Liver (tissue), 9 donors: ENCODE measurements around the gene CFAP221. TPM values are rescaled to one million over a fixed set of nuclear protein-coding genes. Genes with fewer than 3 reads are reported as not detected.

Experiments used
- DNase-seq: peaks from one replicate; pipeline ENCODE4 v3.0.0-alpha.2; 2017; ENCODE audit warnings: low spot score
- H3K27ac ChIP-seq, 2 donors: one replicate each; pipeline ENCODE4 v1.7.0; 2013; ENCODE audit warnings: inconsistent platforms in 2 of 2, low read length in 2 of 2, control low read depth in 1 of 2, low read depth in 1 of 2, mild to moderate bottlenecking in 1 of 2
- H3K27me3 ChIP-seq, 4 donors: one replicate each; pipeline versions ENCODE4 v1.6.1 to v1.7.0; 2013; ENCODE audit warnings: low read length in 3 of 4, inconsistent platforms in 1 of 4, mild to moderate bottlenecking in 1 of 4, moderate library complexity in 1 of 4; ENCODE audit not compliant: control insufficient read depth in 4 of 4, insufficient read depth in 4 of 4
- H3K36me3 ChIP-seq, 4 donors: one replicate each; pipeline versions ENCODE4 v1.6.1 to v1.7.0; 2013; ENCODE audit warnings: low read length in 3 of 4, mild to moderate bottlenecking in 3 of 4, low read depth in 1 of 4, moderate library complexity in 1 of 4; ENCODE audit not compliant: control insufficient read depth in 4 of 4, insufficient read depth in 3 of 4
- H3K4me1 ChIP-seq, 4 donors: one replicate each; pipeline versions ENCODE4 v1.6.1 to v1.7.0; 2013; ENCODE audit warnings: low read length in 3 of 4, mild to moderate bottlenecking in 3 of 4, moderate library complexity in 1 of 4; ENCODE audit not compliant: control insufficient read depth in 4 of 4, insufficient read depth in 4 of 4
- H3K4me3 ChIP-seq, 3 donors: one replicate each; pipeline versions ENCODE4 v1.6.1 to v1.7.0; 2013; ENCODE audit warnings: low read length in 3 of 3, control low read depth in 1 of 3, low read depth in 1 of 3, mild to moderate bottlenecking in 1 of 3
- H3K9ac ChIP-seq, 2 donors: one replicate each; pipeline ENCODE4 v1.7.0; 2013; ENCODE audit warnings: low read length in 2 of 2, mild to moderate bottlenecking in 2 of 2, moderate library complexity in 2 of 2, control low read depth in 1 of 2, low read depth in 1 of 2
- H3K9me3 ChIP-seq, 4 donors: one replicate each; pipeline versions ENCODE4 v1.6.1 to v1.7.0; 2013; ENCODE audit warnings: low read length in 3 of 4; ENCODE audit not compliant: control insufficient read depth in 4 of 4
- ATF3 ChIP-seq: IDR thresholded peaks from 2 replicates; pipeline ENCODE4 v1.6.1; 2016; ENCODE audit warnings: antibody characterized with exemption
- CTCF ChIP-seq: fragments of 150-350 bp; IDR thresholded peaks from 2 replicates; pipeline ENCODE4 v1.5.1; 2017; ENCODE audit warnings: improper control_type of control experiment, low read depth, low read length; ENCODE audit not compliant: missing input control
- EGR1 ChIP-seq, 2 donors: IDR thresholded peaks; 2 replicates each; pipeline ENCODE4 v1.6.1; 2016 to 2018; ENCODE audit warnings: antibody characterized with exemption in 2 of 2, low read depth in 2 of 2
- FOXA2 ChIP-seq: IDR thresholded peaks from 2 replicates; pipeline ENCODE4 v1.6.1; 2016; ENCODE audit warnings: antibody characterized with exemption
- GABPA ChIP-seq, 2 donors: IDR thresholded peaks in 1 of 2; conservative IDR thresholded peaks in 1 of 2; 2 replicates each; pipeline ENCODE4 v1.6.1; 2016; ENCODE audit warnings: antibody characterized with exemption in 2 of 2, mild to moderate bottlenecking in 1 of 2, moderate library complexity in 1 of 2
- HNF4G ChIP-seq: IDR thresholded peaks from 2 replicates; pipeline ENCODE4 v1.6.1; 2016; ENCODE audit warnings: antibody characterized with exemption
- NR2F2 ChIP-seq: IDR thresholded peaks from 2 replicates; pipeline ENCODE4 v1.6.1; 2016; ENCODE audit warnings: antibody characterized with exemption
- RAD21 ChIP-seq, 2 donors: IDR thresholded peaks; 2 replicates each; pipeline ENCODE4 v1.6.1; 2016; ENCODE audit warnings: antibody characterized with exemption in 2 of 2, mild to moderate bottlenecking in 2 of 2
- TAF1 ChIP-seq: conservative IDR thresholded peaks from 2 replicates; pipeline ENCODE4 v1.6.1; 2016; ENCODE audit warnings: antibody characterized with exemption, mild to moderate bottlenecking
- YY1 ChIP-seq: IDR thresholded peaks from 2 replicates; pipeline ENCODE4 v1.6.1; 2016; ENCODE audit warnings: antibody characterized with exemption, mild to moderate bottlenecking
- WGBS: extraction: QIAGEN DNeasy Blood & Tissue Kit; methylation state at CpG from one replicate; pipeline ENCODE4 v1.1.7; 2013; 5-methylcytosine and 5-hydroxymethylcytosine counted together
- polyA plus RNA-seq, 2 donors: library from polyadenylated mRNA; stranded (reverse) in 1 of 2; unstranded in 1 of 2; fragments of 200-250 nt in 1 of 2; fragments of >200 nt in 1 of 2; fragmentation: Nextera tagmentation in 1 of 2; extraction: Ambion mirVana in 1 of 2; gene quantifications; one replicate each; pipeline versions ENCODE4 v1.2.1 to v1.2.3, GENCODE V29; 2013 to 2015
- total RNA-seq, 2 donors: library from RNA; depleted of rRNA; stranded (reverse); fragments of >200 nt; gene quantifications; one replicate each; pipeline ENCODE4 v1.2.3, GENCODE V29; 2014
- TF ChIP-seq, protein P1 (sequence below): IDR thresholded peaks from 2 replicates; pipeline ENCODE4 v1.6.1; 2016; ENCODE audit warnings: antibody characterized with exemption
- TF ChIP-seq, protein P2 (sequence below): IDR thresholded peaks from 2 replicates; pipeline ENCODE4 v1.6.1; 2016; ENCODE audit warnings: antibody characterized with exemption, mild to moderate bottlenecking
- TF ChIP-seq, protein P3 (sequence below): IDR thresholded peaks from 2 replicates; pipeline ENCODE4 v1.6.1; 2016; ENCODE audit warnings: antibody characterized with exemption
- donor health status: healthy.
- donor health status: healthy.
- donor health status: healthy.
- donor health status: healthy.
- donor health status: healthy.

The CFAP221 gene
- total and polyA plus RNA-seq, 4 donors, result 0.23 to 3.1 (median 1.2) TPM

GRCh38 chr2:119519057-119519408 lies 25.2 kb upstream of the CFAP221 start (continued):
- TF ChIP-seq HNF4G, result no peak

- Histone ChIP-seq H3K27me3 (peaks cover 0 to 17% (median 6%) of the 10 kb centered on the region in 4 donors), H3K4me3 (no peak overlapping the region), H3K4me1 (peaks cover 1 to 11% (median 7%) of the 10 kb centered on the region in 4 donors), H3K27ac (no peak overlapping the region), H3K9me3 (no peaks in the 10 kb centered on the region), H3K9ac (no peak overlapping the region), H3K36me3 (no peaks in the 10 kb centered on the region)
- WGBS, result 66% methylated on average over 3 of the region's 3 CpGs
- DNase-seq, result no peak
- no peak for TF ChIP-seq FOXA2
- TF ChIP-seq, protein P1, sequence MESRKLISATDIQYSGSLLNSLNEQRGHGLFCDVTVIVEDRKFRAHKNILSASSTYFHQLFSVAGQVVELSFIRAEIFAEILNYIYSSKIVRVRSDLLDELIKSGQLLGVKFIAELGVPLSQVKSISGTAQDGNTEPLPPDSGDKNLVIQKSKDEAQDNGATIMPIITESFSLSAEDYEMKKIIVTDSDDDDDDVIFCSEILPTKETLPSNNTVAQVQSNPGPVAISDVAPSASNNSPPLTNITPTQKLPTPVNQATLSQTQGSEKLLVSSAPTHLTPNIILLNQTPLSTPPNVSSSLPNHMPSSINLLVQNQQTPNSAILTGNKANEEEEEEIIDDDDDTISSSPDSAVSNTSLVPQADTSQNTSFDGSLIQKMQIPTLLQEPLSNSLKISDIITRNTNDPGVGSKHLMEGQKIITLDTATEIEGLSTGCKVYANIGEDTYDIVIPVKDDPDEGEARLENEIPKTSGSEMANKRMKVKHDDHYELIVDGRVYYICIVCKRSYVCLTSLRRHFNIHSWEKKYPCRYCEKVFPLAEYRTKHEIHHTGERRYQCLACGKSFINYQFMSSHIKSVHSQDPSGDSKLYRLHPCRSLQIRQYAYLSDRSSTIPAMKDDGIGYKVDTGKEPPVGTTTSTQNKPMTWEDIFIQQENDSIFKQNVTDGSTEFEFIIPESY, result no peak
- no peak for TF ChIP-seq ATF3
- TF ChIP-seq CTCF, result no peak
- no peak for TF ChIP-seq GABPA (IDR thresholded peaks at IDR 0.05 in 1 of 2, conservative IDR thresholded peaks at IDR 0.05 in 1 of 2)
- TF ChIP-seq RAD21 (IDR thresholded peaks at IDR 0.05), result no peak
- no peak for TF ChIP-seq TAF1
- TF ChIP-seq HNF4G, result no peak
- TF ChIP-seq, protein P2, sequence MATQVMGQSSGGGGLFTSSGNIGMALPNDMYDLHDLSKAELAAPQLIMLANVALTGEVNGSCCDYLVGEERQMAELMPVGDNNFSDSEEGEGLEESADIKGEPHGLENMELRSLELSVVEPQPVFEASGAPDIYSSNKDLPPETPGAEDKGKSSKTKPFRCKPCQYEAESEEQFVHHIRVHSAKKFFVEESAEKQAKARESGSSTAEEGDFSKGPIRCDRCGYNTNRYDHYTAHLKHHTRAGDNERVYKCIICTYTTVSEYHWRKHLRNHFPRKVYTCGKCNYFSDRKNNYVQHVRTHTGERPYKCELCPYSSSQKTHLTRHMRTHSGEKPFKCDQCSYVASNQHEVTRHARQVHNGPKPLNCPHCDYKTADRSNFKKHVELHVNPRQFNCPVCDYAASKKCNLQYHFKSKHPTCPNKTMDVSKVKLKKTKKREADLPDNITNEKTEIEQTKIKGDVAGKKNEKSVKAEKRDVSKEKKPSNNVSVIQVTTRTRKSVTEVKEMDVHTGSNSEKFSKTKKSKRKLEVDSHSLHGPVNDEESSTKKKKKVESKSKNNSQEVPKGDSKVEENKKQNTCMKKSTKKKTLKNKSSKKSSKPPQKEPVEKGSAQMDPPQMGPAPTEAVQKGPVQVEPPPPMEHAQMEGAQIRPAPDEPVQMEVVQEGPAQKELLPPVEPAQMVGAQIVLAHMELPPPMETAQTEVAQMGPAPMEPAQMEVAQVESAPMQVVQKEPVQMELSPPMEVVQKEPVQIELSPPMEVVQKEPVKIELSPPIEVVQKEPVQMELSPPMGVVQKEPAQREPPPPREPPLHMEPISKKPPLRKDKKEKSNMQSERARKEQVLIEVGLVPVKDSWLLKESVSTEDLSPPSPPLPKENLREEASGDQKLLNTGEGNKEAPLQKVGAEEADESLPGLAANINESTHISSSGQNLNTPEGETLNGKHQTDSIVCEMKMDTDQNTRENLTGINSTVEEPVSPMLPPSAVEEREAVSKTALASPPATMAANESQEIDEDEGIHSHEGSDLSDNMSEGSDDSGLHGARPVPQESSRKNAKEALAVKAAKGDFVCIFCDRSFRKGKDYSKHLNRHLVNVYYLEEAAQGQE, result no peak
- TF ChIP-seq YY1, result no peak
Measured at GRCh38 chr2:119520696-119521432, 23.4 kb upstream of the CFAP221 start.

GRCh38 chr2:119521433-119522050 lies 22.7 kb upstream of the CFAP221 start:
- DNase-seq, result no peak
- no peak overlapping the region for H3K4me3 ChIP-seq
- TF ChIP-seq NR2F2 (no peak), FOXA2 (no peak), ATF3 (no peak), GABPA (IDR thresholded peaks at IDR 0.05 in 1 of 2, conservative IDR thresholded peaks at IDR 0.05 in 1 of 2) (no peak), EGR1 (IDR thresholded peaks at IDR 0.05; ENCODE audit: low read depth in 2 of 2) (no peak), TAF1 (no peak)
- TF ChIP-seq, protein P3, sequence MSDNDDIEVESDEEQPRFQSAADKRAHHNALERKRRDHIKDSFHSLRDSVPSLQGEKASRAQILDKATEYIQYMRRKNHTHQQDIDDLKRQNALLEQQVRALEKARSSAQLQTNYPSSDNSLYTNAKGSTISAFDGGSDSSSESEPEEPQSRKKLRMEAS, result no peak
- TF ChIP-seq, protein P2, result no peak

More at GRCh38 chr2:119521433-119522050, 22.7 kb upstream of the CFAP221 start:
- Histone ChIP-seq H3K27ac (no peak overlapping the region), H3K9ac (no peak overlapping the region), H3K9me3 (no peaks in the 10 kb centered on the region), H3K36me3 (no peaks in the 10 kb centered on the region), H3K27me3 (peaks cover 0 to 17% (median 6%) of the 10 kb centered on the region in 4 donors), H3K4me1 (peaks cover 1 to 11% (median 7%) of the 10 kb centered on the region in 4 donors)
- WGBS, result 87% methylated on average over 11 of the region's 11 CpGs
